ENCODE measurements around the gene HIRA.
"Not testable (repeated sequence)": the region's sequence is repeated elsewhere in the genome, so short reads cannot be mapped to it uniquely, and the experiment has no call there.

The HIRA gene

DNA sequence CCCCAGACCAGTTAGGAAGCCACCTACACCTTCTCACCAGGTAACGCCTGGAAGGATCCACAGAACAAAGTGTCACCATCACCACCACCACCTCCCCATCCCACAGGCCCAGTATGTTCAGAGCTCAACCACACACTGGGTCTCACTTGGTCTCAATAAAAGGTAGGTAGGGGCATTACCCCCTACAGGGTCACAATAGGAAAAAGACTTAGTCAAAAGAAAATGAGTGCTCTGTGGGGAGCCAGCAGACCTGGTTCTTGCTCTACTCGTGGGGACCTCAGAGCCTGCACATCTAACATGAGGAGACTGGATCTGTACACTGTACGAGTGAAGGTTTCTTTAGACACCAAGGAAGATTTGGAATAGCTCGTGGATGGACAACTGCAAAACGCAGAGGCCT is 49.3 kb downstream of the HIRA start:
- no peak for DNase-seq

- DNase-seq, result no peak
Observed at GRCh38 chr22:19378344-19378674, 53.2 kb downstream of the HIRA start.

DNA sequence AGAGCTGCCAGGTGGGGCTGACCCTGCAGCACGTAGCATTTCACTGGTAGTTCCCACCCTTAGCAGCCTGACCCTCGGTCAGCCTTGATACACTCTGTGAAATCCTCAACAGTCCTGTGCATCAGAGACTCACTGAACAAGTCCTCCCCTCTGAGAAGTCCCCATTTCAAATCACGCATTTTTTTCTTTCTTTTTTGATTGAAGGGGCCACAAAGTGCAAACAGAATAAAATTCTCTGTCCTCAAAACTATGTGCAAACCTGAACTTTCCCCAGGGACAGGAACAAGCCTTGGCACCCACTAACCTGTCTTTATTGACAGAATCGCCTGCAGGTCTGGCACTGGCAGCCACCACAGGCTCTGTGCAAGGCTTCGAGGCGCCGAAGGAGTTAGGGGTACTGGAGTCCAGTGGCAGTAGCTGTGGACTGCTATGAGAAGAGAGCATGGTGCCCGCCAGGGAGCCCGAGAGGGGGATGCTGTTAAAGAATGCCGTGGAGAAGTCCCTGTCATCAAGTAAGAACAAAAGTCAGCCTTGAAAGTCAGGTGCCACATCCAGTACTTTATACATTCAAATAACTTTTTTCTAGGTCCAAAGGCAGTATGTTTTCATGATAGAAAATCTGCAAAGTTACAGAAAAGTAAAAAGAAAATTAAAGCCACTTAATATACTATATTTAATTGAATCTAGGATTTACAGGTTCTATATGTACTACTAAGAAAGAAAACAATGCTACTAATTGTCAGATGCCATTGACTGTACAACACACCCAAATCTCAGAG is 53.8 kb downstream of the HIRA start:
- no peak for DNase-seq

DNA sequence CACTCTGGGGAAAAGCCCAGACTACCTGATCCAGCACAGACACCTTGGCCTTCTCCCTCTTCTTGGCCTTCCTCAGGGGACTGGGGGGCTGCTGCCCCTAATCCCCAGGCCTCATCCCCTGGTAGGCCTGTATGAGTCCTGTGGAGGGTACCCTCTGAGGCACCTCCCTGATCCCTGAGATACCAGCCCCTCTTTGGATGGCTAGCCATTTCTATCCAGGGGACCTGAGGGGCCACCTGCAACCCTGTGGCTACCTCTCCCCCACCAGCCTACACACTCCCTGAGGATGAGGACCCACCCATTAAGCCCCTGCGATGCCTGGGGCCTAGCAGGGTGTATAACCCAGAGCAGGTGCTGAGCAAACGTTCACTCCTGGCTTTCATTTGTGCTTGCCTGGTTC is 54.6 kb downstream of the HIRA start:
- DNase-seq, result no peak

- no peak for DNase-seq
Observed at GRCh38 chr22:19376247-19376646, 55.3 kb downstream of the HIRA start.

DNA sequence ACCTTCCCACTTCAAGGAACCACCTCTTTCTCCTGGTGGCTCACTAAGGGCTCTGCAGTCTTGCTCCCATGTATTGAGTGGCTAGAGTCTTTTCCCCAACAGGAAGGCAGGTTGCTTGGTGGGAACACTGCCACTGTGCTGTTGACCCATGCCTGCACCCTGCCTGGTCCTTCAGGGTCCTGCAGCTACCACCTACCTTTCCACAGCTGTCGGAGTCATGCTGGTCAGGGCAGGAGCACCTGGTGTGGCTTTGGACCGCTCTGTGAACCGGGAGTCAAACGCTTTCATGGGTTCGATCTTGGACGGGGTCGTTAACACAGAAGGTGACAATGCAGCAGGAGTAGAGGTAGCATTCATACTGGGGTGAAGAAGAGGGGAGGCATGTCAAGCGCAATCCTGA is 56.1 kb downstream of the HIRA start:
- no peak for DNase-seq

DNA sequence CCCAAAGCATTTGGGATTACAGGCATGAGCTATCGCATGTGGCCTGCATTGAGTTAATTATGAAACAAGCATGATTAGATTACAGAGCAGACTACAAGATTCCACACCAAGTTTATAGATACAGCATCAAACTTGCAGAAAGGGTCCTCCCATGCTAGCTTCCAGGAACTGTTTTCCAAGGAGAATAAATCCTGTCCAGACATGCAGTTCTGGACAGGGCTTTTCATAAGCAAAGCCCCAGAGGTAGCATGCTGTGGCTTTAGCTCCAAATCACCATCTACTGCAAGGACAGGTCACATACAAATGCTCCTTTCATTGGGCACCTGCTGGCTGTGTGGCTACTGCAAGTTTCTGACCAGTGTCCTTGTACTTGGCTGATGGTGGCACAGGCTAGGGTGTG is 57.1 kb downstream of the HIRA start:
- DNase-seq, result no peak

GRCh38 chr22:19373450-19373849 is 58.1 kb downstream of the HIRA start:
- DNase-seq, result no peak

DNA sequence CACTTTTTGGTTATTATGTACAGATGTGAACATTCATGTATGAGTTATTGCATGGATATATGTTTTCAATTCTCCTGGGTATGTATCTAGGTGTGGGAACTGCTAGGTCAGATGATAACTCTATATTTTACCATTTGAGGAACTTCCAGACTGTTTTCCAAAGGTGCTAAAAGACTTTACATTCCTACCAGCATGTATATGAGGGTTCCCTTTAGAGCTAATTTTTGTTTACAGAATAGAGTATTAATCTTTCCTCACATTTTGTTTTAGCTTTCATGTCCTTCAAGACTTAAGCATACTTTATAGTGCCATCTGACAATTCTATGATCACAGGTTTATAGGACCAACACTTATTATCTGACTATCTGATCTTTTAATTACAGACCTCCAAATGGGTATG is 59.6 kb downstream of the HIRA start:
- no peak for DNase-seq

DNA sequence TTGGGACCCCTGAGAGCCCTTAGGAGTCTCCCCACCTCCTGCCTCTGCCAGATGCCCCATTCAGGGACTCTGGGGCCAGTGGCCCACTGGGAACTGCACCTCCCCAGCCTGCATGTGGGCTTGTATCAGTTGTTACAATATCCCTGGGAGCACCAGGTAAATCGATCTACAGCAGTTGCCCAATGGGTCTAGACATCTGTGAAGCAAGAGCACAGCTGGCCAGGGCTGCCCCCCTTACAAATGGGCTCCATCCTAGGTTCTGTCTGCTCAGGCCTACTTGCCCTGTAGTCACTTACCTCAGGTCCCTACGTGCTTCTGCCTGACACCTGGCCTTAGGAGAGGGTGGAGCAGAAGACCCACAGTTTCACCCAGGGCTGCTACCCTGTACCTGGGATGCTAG is 62.7 kb downstream of the HIRA start:
- DNase-seq, result no peak

DNA sequence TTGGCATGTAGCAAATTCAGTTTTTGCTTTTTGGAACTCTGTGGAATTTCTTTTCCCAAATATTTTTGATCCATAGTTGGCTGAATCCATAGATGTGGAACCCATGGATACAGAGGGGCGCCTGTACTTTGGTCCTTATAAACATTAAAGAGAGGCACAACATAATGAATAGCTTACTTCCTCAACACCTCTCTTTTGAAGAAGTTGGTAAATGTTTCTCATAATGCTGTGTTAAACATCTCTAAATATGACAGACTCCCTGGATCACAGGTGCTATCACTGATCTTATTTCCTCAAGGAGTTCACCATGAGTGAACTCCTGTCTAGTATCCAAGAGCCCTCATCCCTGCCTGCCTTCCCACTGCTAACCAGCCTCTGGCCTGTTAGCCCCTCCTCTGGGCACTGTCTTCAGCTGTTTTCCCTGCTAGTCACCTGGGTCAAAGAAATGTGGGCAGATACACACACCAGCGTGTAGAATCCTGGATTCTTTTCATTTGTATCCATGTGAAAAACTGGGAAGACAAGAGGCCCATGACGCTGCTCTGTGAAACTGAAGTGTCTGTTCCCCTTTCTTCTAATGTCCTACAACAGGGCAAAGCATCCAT is 63.7 kb downstream of the HIRA start:
- DNase-seq, result no peak

GRCh38 chr22:19363541-19363940 is 68.0 kb downstream of the HIRA start:
- not testable (repeated sequence) for DNase-seq

- DNase-seq, result no peak
Observed at GRCh38 chr22:19361501-19362103, 69.9 kb downstream of the HIRA start.

- DNase-seq, result no peak
Observed at GRCh38 chr22:19360862-19361261, 70.7 kb downstream of the HIRA start.

- no peak for DNase-seq
Observed at GRCh38 chr22:19360300-19360792, 71.2 kb downstream of the HIRA start.

GRCh38 chr22:19359554-19360299 is 71.8 kb downstream of the HIRA start:
- DNase-seq, result no peak

GRCh38 chr22:19358703-19359553 is 72.6 kb downstream of the HIRA start:
- no peak for DNase-seq

DNA sequence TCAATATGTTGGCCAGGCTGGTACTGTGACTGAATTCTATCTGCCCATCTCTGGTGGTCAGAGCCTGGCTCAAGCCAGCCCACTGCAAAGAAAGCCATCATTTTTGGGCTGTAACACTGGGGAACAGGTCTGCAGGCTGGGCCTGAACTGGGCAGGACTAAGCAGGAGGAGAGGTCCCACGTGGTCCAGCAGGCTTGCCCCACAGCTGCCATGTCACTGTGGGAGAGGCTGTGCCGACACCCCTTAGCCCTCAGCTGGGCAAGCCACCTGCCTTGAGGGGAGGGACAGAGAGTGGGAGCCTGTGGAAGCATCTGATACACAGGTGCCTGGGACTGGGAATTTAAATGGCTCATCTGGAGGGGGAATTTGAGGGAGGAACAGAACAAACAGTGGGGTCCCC is 73.3 kb downstream of the HIRA start:
- DNase-seq, result no peak

DNA sequence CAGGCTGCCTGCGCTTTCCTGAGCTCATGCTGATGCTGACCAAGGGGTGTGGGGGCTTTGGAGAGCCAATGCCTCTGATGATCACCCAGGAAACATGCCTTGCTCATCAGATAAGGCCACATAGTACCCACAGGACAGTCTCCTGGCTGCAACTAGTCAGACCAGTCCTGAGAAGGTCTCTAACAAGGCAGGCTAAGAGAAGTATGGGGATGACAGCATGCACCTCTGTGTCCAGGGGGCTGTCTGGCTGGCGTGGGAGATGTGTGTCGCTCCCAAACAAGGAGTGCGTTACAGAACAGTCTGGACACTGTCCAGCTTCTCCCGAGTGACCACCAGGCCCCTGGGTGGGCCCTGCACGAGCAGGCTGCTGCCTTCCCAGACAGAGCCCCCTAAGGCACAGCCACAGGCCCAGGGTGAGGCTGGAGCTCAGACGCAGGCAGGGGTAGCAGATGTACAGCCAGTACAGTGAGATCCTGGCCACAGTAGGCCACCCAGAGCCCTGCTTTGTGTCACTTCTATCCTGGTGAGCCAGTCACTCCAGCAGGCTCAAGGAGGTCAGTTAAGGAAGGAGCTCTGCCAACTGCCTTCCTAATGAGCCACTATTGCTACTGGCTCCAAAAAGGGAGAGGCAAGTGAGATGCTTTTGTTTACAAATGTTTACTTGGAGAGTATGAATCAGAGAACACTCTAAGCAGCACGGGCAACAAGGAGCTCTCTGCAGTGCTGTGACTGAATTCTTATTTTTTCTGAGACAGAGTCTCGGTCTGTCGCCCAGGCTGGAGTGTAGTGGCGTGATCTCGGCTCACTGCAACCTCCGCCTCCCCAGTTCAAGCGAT is 74.0 kb downstream of the HIRA start:
- DNase-seq, result no peak

DNA sequence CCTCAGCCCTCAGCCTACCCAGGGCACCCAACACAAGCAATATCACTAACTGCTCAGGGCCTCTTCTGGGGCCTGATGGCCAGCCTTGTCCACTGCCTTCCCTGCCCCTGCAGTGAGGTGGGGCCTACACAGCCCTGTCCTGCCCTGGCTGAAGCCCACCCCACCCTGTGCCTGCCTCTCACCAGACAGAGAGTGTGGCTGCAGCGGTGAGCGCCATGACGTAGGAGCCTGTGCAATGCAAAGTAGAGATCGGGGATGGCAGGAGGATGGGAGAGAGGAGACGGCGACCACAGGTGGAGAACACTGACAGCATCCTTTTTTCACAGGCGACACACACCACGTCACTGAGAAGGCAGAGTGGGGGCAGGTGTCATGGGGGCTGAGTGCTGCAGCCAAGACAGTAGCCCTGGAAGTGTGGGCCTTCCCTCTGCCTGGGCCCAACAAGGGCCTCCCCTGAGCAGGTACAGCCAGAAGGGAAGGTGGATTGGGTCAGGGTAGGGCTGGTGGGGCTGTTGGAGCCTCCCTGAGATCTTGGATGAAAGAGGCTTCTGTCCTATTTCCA is 74.7 kb downstream of the HIRA start:
- DNase-seq, result no peak
